ENCODE measurements around the gene ADAMTS8. TPM values are rescaled to one million over a fixed set of nuclear protein-coding genes. Genes with fewer than 3 reads are reported as not detected.
A peak's percentile ranks its signal among the peaks of the same experiment; 100 is the strongest.

The ADAMTS8 gene
- total and polyA plus RNA-seq, 8 donors: 0.58 to 24.1 (median 4.8) TPM

DNA sequence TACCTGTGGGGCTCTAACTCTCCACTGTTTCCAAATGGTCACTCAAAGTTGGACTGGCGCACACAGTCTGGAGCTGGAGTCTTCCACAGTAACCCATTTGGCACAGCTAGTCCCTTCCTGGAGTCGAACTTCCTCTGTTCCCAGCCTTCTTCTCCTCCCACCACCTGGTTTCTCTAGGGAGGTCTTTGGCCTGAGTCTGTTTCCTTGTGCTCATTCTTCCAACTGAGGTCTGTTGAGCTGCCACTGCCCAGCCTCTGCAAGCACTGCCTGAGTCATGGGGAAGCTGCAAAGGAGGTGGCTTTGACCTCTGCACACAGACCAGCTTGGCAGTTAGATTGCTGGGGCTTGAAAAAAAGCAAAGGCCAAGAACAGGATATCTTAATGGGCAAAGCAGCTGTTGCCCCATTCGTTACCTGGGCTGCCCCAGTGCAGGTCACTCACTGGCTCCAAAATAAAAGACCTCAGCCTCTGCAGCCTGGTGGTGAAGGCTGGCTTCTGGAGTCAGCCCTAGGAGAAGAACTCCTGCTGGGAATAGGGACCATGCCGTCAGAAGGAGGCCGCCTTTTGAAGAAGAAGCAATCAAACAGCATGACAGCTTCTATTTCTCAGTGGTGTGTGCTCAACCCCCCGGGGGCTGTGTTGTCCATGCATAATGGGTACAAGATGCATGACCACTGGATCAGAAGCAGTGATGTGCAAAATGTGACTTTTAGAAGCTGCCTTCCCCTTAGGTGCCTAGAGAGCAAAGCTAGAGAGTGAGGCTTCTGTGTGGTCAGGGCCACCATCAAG, 23.0 kb upstream of the ADAMTS8 start:
- peak; percentile 63 for DNase-seq
- intact Hi-C loops (cut with DNase I; ENCODE audit: low total_unique reads): no loop called here

GRCh38 chr11:130449996-130450769, 21.8 kb upstream of the ADAMTS8 start:
- Histone ChIP-seq H3K9me3 (no peaks in the 10 kb centered on the region), H3K4me1 (peaks cover 26 to 52% (median 40%) of the 10 kb centered on the region in 4 donors), H3K27ac (peak overlapping the region; percentile 64 to 84 (median 76)), H3K4me3 (peak overlapping the region; percentile 56 to 72 (median 58)), H3K36me3 (no peaks in the 10 kb centered on the region), H3K27me3 (peaks cover 0 to 27% (median 11%) of the 10 kb centered on the region in 3 donors)
- TF ChIP-seq, protein P1, sequence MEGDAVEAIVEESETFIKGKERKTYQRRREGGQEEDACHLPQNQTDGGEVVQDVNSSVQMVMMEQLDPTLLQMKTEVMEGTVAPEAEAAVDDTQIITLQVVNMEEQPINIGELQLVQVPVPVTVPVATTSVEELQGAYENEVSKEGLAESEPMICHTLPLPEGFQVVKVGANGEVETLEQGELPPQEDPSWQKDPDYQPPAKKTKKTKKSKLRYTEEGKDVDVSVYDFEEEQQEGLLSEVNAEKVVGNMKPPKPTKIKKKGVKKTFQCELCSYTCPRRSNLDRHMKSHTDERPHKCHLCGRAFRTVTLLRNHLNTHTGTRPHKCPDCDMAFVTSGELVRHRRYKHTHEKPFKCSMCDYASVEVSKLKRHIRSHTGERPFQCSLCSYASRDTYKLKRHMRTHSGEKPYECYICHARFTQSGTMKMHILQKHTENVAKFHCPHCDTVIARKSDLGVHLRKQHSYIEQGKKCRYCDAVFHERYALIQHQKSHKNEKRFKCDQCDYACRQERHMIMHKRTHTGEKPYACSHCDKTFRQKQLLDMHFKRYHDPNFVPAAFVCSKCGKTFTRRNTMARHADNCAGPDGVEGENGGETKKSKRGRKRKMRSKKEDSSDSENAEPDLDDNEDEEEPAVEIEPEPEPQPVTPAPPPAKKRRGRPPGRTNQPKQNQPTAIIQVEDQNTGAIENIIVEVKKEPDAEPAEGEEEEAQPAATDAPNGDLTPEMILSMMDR (IDR thresholded peaks at IDR 0.05): peak in 5 of 7 experiments; percentile 13 to 51 (median 45)
- no peak for TF ChIP-seq POLR2A (IDR thresholded peaks at IDR 0.05)
- peak in 2 of 3 donors; percentile 38 to 61 for TF ChIP-seq POLR2AphosphoS5 (IDR thresholded peaks at IDR 0.05)
- intact Hi-C loops (cut with DNase I; ENCODE audit: low total_unique reads): loop anchor here (10.0 kb wide), 1 partner anchor 195 kb away; no protein-coding TSS in a partner anchor
- 30 to 43% (median 38%) methylated on average over 32 to 34 of the region's 34 CpGs for WGBS, 5 donors
- DNase-seq: peak; percentile 79 to 86

More for the DNA sequence above, 23.0 kb upstream of the ADAMTS8 start:
- TF ChIP-seq EP300 (IDR thresholded peaks at IDR 0.05): no peak
- TF ChIP-seq POLR2A (IDR thresholded peaks at IDR 0.05): peak in 1 of 4 donors; percentile 37
- TF ChIP-seq, protein P1 (IDR thresholded peaks at IDR 0.05): no peak
- peak in 2 of 3 donors; percentile 67 to 82 for TF ChIP-seq POLR2AphosphoS5 (IDR thresholded peaks at IDR 0.05)
- no peaks in the 10 kb centered on the region for H3K36me3 ChIP-seq
- 61 to 73% (median 65%) methylated on average over 6 of the region's 6 CpGs for WGBS, 5 donors
- peaks cover 26 to 64% (median 49%) of the 10 kb centered on the region in 4 donors for H3K4me1 ChIP-seq
- no peaks in the 10 kb centered on the region for H3K9me3 ChIP-seq
- H3K27ac ChIP-seq: peak overlapping the region; percentile 63 to 81 (median 74)
- H3K27me3 ChIP-seq: peaks cover 0 to 27% (median 11%) of the 10 kb centered on the region in 3 donors
- peak overlapping the region in 3 of 4 donors; percentile 56 to 72 (median 58) for H3K4me3 ChIP-seq

- DNase-seq: peak in 1 of 2 donors; percentile 55
- Histone ChIP-seq H3K9me3 (no peaks in the 10 kb centered on the region), H3K4me1 (peaks cover 26 to 47% (median 40%) of the 10 kb centered on the region in 4 donors), H3K4me3 (peak overlapping the region; percentile 56 to 72 (median 58)), H3K36me3 (no peaks in the 10 kb centered on the region), H3K27ac (peak overlapping the region; percentile 64 to 84 (median 76)), H3K27me3 (peaks cover 0 to 27% (median 11%) of the 10 kb centered on the region in 3 donors)
- intact Hi-C loops (cut with DNase I; ENCODE audit: low total_unique reads): loop anchor here (10.0 kb wide), 1 partner anchor 195 kb away; no protein-coding TSS in a partner anchor
- WGBS, 5 donors: 3 to 5% (median 3%) methylated on average over 13 to 64 of the region's 64 CpGs
- TF ChIP-seq POLR2AphosphoS5 (IDR thresholded peaks at IDR 0.05): no peak
- TF ChIP-seq POLR2A (IDR thresholded peaks at IDR 0.05): no peak
- TF ChIP-seq, protein P1 (IDR thresholded peaks at IDR 0.05): no peak
- no peak for TF ChIP-seq EP300 (IDR thresholded peaks at IDR 0.05)
Measured at GRCh38 chr11:130449310-130449990, 21.0 kb upstream of the ADAMTS8 start.

All from stomach (tissue), 9 donors.